ENCODE measurements around the gene LONP2. TPM values are rescaled to one million over a fixed set of nuclear protein-coding genes. Genes with fewer than 3 reads are reported as not detected.

Gene LONP2
- total and polyA plus RNA-seq, 9 of the 15 experiments (the other 6 are each of a cell fraction or from before 2014, with no cell fraction given) = 8.1 to 41.2 (median 25.6) TPM

DNA sequence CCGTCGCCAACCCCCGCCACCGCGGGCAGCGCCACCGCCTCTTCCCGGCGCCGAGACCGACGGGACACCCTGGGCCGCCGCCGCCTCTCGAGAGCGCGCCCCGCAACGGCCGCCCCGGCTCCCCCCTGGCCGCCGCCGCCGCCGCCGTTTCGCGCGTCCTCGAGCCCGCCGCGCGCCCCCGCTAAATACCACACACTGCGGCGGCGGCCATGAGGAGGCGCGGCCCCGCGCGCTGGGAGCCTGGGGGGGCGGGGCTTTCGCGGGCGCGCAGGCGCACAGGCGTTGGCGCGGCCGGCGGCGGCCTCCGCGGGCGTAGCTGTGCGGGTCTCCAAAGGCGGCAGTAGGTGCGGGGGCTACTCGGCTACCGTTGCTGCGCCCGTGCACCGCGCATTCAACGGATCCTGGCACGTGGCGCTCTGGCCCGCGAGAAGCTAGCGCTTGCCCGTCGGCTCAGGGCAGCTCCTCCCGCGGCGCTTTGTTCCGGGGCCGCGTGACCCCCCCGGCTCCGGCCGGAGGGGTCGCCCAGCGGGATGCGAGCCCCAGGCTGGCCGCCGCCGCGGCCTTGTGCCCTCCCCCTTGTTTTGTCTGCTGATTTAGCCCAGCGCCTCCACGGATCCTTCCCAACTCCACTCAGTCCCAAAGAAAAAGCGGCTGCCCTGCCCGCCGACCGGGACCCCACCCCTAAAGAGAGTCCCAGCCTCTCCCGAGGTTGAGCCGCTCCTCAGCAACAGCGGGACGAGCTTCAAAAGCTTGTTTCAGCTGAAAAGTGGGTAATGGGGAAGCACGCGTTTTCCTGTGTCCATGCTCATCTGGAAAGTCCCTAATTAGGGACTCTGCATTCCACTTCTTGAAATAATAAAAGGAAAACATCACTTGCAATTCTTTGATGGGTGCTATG lies 141.4 kb downstream of the LONP2 start, which contains the start of gene SIAH1 (continued):
- TF ChIP-seq, protein P1, sequence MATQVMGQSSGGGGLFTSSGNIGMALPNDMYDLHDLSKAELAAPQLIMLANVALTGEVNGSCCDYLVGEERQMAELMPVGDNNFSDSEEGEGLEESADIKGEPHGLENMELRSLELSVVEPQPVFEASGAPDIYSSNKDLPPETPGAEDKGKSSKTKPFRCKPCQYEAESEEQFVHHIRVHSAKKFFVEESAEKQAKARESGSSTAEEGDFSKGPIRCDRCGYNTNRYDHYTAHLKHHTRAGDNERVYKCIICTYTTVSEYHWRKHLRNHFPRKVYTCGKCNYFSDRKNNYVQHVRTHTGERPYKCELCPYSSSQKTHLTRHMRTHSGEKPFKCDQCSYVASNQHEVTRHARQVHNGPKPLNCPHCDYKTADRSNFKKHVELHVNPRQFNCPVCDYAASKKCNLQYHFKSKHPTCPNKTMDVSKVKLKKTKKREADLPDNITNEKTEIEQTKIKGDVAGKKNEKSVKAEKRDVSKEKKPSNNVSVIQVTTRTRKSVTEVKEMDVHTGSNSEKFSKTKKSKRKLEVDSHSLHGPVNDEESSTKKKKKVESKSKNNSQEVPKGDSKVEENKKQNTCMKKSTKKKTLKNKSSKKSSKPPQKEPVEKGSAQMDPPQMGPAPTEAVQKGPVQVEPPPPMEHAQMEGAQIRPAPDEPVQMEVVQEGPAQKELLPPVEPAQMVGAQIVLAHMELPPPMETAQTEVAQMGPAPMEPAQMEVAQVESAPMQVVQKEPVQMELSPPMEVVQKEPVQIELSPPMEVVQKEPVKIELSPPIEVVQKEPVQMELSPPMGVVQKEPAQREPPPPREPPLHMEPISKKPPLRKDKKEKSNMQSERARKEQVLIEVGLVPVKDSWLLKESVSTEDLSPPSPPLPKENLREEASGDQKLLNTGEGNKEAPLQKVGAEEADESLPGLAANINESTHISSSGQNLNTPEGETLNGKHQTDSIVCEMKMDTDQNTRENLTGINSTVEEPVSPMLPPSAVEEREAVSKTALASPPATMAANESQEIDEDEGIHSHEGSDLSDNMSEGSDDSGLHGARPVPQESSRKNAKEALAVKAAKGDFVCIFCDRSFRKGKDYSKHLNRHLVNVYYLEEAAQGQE (IDR thresholded peaks at IDR 0.05; ENCODE audit: borderline replicate concordance) = 0 out of 2 replicates have a peak, but pooled peaks have one; percentile 3
- TF ChIP-seq, protein P1 (CRISPR knock-in tag; IDR thresholded peaks at IDR 0.05; ENCODE audit: low read depth) = 0 out of 2 replicates have a peak, but pooled peaks have one; percentile 45
- TF ChIP-seq, protein P2, sequence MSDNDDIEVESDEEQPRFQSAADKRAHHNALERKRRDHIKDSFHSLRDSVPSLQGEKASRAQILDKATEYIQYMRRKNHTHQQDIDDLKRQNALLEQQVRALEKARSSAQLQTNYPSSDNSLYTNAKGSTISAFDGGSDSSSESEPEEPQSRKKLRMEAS (CRISPR knock-in tag; IDR thresholded peaks at IDR 0.05) = peak; percentile 55
- TF ChIP-seq MYC (IDR thresholded peaks at IDR 0.05; ENCODE audit: low read depth, low read length) = peak; percentile 77; the same call in 1 of the 2 replicates
- no peak for TF ChIP-seq MYC (CRISPR knock-in tag; IDR thresholded peaks at IDR 0.05; ENCODE audit: borderline replicate concordance, low read depth)
- TF ChIP-seq EP300 (IDR thresholded peaks at IDR 0.05; ENCODE audit: low read length) = no peak
- TF ChIP-seq, protein P3, sequence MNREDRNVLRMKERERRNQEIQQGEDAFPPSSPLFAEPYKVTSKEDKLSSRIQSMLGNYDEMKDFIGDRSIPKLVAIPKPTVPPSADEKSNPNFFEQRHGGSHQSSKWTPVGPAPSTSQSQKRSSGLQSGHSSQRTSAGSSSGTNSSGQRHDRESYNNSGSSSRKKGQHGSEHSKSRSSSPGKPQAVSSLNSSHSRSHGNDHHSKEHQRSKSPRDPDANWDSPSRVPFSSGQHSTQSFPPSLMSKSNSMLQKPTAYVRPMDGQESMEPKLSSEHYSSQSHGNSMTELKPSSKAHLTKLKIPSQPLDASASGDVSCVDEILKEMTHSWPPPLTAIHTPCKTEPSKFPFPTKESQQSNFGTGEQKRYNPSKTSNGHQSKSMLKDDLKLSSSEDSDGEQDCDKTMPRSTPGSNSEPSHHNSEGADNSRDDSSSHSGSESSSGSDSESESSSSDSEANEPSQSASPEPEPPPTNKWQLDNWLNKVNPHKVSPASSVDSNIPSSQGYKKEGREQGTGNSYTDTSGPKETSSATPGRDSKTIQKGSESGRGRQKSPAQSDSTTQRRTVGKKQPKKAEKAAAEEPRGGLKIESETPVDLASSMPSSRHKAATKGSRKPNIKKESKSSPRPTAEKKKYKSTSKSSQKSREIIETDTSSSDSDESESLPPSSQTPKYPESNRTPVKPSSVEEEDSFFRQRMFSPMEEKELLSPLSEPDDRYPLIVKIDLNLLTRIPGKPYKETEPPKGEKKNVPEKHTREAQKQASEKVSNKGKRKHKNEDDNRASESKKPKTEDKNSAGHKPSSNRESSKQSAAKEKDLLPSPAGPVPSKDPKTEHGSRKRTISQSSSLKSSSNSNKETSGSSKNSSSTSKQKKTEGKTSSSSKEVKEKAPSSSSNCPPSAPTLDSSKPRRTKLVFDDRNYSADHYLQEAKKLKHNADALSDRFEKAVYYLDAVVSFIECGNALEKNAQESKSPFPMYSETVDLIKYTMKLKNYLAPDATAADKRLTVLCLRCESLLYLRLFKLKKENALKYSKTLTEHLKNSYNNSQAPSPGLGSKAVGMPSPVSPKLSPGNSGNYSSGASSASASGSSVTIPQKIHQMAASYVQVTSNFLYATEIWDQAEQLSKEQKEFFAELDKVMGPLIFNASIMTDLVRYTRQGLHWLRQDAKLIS (CRISPR knock-in tag; IDR thresholded peaks at IDR 0.05) = 0 out of 2 replicates have a peak, but pooled peaks have one; percentile 60
- no peak for TF ChIP-seq TEAD2 (tag; IDR thresholded peaks at IDR 0.05)
- no peak for TF ChIP-seq MYNN (IDR thresholded peaks at IDR 0.05)
- no peak for TF ChIP-seq MYNN (CRISPR knock-in tag; IDR thresholded peaks at IDR 0.05)
- TF ChIP-seq KDM5B (IDR thresholded peaks at IDR 0.05; ENCODE audit: insufficient replicate concordance, low read depth, low read length) = peak; percentile 83
- TF ChIP-seq ATF7 (IDR thresholded peaks at IDR 0.05) = peak; percentile 69; the same call in 1 of the 2 replicates
- TF ChIP-seq, protein P4, sequence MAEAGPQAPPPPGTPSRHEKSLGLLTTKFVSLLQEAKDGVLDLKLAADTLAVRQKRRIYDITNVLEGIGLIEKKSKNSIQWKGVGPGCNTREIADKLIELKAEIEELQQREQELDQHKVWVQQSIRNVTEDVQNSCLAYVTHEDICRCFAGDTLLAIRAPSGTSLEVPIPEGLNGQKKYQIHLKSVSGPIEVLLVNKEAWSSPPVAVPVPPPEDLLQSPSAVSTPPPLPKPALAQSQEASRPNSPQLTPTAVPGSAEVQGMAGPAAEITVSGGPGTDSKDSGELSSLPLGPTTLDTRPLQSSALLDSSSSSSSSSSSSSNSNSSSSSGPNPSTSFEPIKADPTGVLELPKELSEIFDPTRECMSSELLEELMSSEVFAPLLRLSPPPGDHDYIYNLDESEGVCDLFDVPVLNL (CRISPR knock-in tag; IDR thresholded peaks at IDR 0.05; ENCODE audit: low read depth) = no peak
